CD14-positive monocyte (primary cell): ENCODE results near the gene STN1. TPM values are rescaled to one million over a fixed set of nuclear protein-coding genes. Genes with fewer than 3 reads are reported as not detected.

ENCODE experiments used
- DNase-seq, 3 donors: peaks; one replicate each; pipeline ENCODE4 v3.0.0-alpha.2; 2011 to 2022
- H2AFZ ChIP-seq: 2 replicates; pipeline ENCODE4 v1.6.0; 2012; ENCODE audit warnings: mild to moderate bottlenecking, low read depth, low read length, inconsistent platforms; ENCODE audit not compliant: insufficient read depth, poor library complexity, severe bottlenecking
- H3K27ac ChIP-seq, 2 donors: 1 replicate in 1 of 2; 2 replicates in 1 of 2; pipeline ENCODE4 v1.5.1; 2012 to 2013; ENCODE audit warnings: low read length in 2 of 2, control low read depth in 1 of 2, inconsistent platforms in 1 of 2, low read depth in 1 of 2, mild to moderate bottlenecking in 1 of 2
- H3K27me3 ChIP-seq, 2 donors: one replicate each; pipeline versions ENCODE4 v1.6.0 to v1.6.1; 2011 to 2013; ENCODE audit warnings: low read length in 2 of 2; ENCODE audit not compliant: control insufficient read depth in 2 of 2, insufficient read depth in 2 of 2
- H3K36me3 ChIP-seq, 2 donors: replicated peaks in 1 of 2; 1 replicate in 1 of 2; 2 replicates in 1 of 2; pipeline versions ENCODE4 v1.5.1 to v1.6.1; 2012 to 2013; ENCODE audit warnings: low read length in 2 of 2, control low read depth in 1 of 2, inconsistent platforms in 1 of 2, mild to moderate bottlenecking in 1 of 2; ENCODE audit not compliant: insufficient read depth in 2 of 2, control insufficient read depth in 1 of 2
- H3K4me1 ChIP-seq, 2 donors: 1 replicate in 1 of 2; 2 replicates in 1 of 2; pipeline versions ENCODE4 v1.5.1 to v1.6.1; 2012 to 2013; ENCODE audit warnings: low read length in 2 of 2, control low read depth in 1 of 2, inconsistent platforms in 1 of 2, mild to moderate bottlenecking in 1 of 2, moderate library complexity in 1 of 2; ENCODE audit not compliant: insufficient read depth in 2 of 2, control insufficient read depth in 1 of 2
- H3K4me2 ChIP-seq: replicated peaks from 2 replicates; pipeline ENCODE3; 2012; ENCODE audit warnings: low read length, moderate library complexity, mild to moderate bottlenecking; ENCODE audit not compliant: poor library complexity, severe bottlenecking; ENCODE audit errors: extremely low read depth
- H3K4me3 ChIP-seq, 3 experiments: fragments of 200-600 bp in 1 of 3; sonication (generic) in 1 of 3; replicated peaks in 1 of 3; 1 replicate in 2 of 3; 2 replicates in 1 of 3; pipeline ENCODE4 v1.5.1; 2011 to 2013; ENCODE audit warnings: low read length in 3 of 3, mild to moderate bottlenecking in 3 of 3, control low read depth in 2 of 3, low read depth in 2 of 3, inconsistent platforms in 1 of 3, moderate library complexity in 1 of 3
- H3K79me2 ChIP-seq: 2 replicates; pipeline ENCODE4 v1.6.0; 2012; ENCODE audit warnings: mild to moderate bottlenecking, control low read depth, inconsistent platforms, low read length, moderate library complexity; ENCODE audit not compliant: insufficient read depth
- H3K9ac ChIP-seq: 2 replicates; pipeline ENCODE4 v1.6.0; 2017; ENCODE audit warnings: low read length, mild to moderate bottlenecking; ENCODE audit not compliant: insufficient read depth, poor library complexity, severe bottlenecking
- H3K9me3 ChIP-seq, 2 donors: replicated peaks in 1 of 2; 1 replicate in 1 of 2; 2 replicates in 1 of 2; pipeline versions ENCODE4 v1.5.1 to v1.6.1; 2012 to 2013; ENCODE audit warnings: low read length in 2 of 2, control low read depth in 1 of 2; ENCODE audit not compliant: control insufficient read depth in 1 of 2, insufficient read depth in 1 of 2
- H4K20me1 ChIP-seq: 2 replicates; pipeline ENCODE4 v1.6.0; 2012; ENCODE audit warnings: mild to moderate bottlenecking, low read length, control low read depth, moderate library complexity; ENCODE audit not compliant: insufficient read depth
- H3K27ac Mint-ChIP-seq, 7 donors: one replicate each; pipeline ENCODE4 v1.8.0; 2020; ENCODE audit warnings: mild to moderate bottlenecking in 7 of 7, mixed read lengths in 7 of 7, moderate library complexity in 6 of 7, inconsistent platforms in 2 of 7
- H3K27me3 Mint-ChIP-seq, 3 donors: one replicate each; pipeline ENCODE4 v1.8.0; 2021 to 2022; ENCODE audit warnings: low read depth in 3 of 3, mild to moderate bottlenecking in 3 of 3, mixed read lengths in 3 of 3, moderate library complexity in 3 of 3, inconsistent platforms in 1 of 3
- H3K36me3 Mint-ChIP-seq, 2 donors: one replicate each; pipeline ENCODE4 v1.8.0; 2020; ENCODE audit warnings: mixed read lengths in 2 of 2, inconsistent platforms in 1 of 2, mild to moderate bottlenecking in 1 of 2
- H3K4me1 Mint-ChIP-seq: one replicate; pipeline ENCODE4 v1.8.0; 2020; ENCODE audit warnings: mild to moderate bottlenecking, mixed read lengths
- H3K4me3 Mint-ChIP-seq, 2 donors: one replicate each; pipeline ENCODE4 v1.8.0; 2020; ENCODE audit warnings: mild to moderate bottlenecking in 2 of 2, mixed read lengths in 2 of 2, moderate library complexity in 1 of 2
- H3K9me3 Mint-ChIP-seq, 7 donors: one replicate each; pipeline ENCODE4 v1.8.0; 2020 to 2022; ENCODE audit warnings: mixed read lengths in 7 of 7, mild to moderate bottlenecking in 6 of 7, moderate library complexity in 6 of 7, inconsistent platforms in 2 of 7
- WGBS: methylation state at CpG from one replicate; pipeline ENCODE4 v1.1.5; 2013; ENCODE audit warnings: missing lambda C conversion rate; ENCODE audit not compliant: insufficient coverage; 5-methylcytosine and 5-hydroxymethylcytosine counted together
- intact Hi-C, 2 donors: fragments of 100-400 bp; cut with micrococcal nuclease; formaldehyde crosslinking; loops; one replicate each; pipeline versions ENCODE4 v1.15.0 to v1.15.1; 2023
- polyA plus RNA-seq, 3 donors: library from polyadenylated mRNA; depleted of rRNA in 1 of 3; unstranded in 2 of 3; stranded (reverse) in 1 of 3; fragments of 300-500 nt in 2 of 3; fragments of >200 nt in 1 of 3; fragmentation: Illumina TruSeq in 2 of 3; gene quantifications; 1 replicate in 2 of 3; 2 replicates in 1 of 3; pipeline ENCODE4 v1.2.3, GENCODE V29; 2012 to 2021
- TF ChIP-seq, protein P1 (sequence below): fragments of 200-600 bp; IDR thresholded peaks from one replicate; pipeline ENCODE4 v1.8.0; 2022; ENCODE audit warnings: antibody characterized with exemption, mild to moderate bottlenecking

The STN1 gene
- polyA plus RNA-seq, 3 donors: 19.3 to 37.4 (median 35.9) TPM

DNA sequence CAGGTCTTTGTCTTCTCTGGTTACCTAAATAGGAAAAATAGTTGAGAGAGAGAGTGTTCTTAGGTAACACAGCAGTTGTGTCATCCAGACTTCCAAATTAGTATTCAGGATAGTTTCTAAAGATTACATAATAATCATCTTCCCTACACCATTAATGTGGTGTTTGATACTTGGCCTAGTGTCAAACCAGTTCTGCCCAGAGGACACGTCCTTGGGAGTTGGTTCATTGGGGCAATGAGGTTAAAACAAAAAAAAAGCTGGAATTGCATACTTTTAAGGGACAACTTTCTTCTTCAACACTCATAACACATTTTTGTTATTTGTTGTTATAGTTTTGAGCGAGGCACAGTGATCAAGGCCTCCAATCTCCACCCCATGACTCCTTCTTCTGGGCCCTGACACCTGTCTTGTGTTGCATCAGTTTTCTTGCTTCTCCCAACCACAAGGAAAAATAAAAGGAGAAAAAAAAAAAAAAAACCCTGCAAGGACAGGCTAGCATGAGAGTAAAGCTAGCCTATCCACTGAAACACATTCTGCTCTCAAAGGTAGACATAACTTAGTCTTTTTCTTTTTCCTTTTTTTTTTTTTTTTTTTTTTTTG lies 28.8 kb downstream of the STN1 start:
- Histone ChIP-seq H3K27ac (no peak overlapping the region), H2AFZ (peak overlapping the region; percentile 9), H3K9me3 (no peaks in the 10 kb centered on the region), H4K20me1 (no peaks in the 10 kb centered on the region), H3K4me3 (no peak overlapping the region), H3K4me2 (no peak overlapping the region), H3K79me2 (no peaks in the 10 kb centered on the region), H3K36me3 (peaks cover 44 to 81% of the 10 kb centered on the region in 2 donors), H3K9ac (no peak overlapping the region), H3K4me1 (peaks cover 7 to 18% of the 10 kb centered on the region in 2 donors), H3K27me3 (no peaks in the 10 kb centered on the region)
- H3K4me3 Mint-ChIP-seq: no peak overlapping the region
- no peaks in the 10 kb centered on the region for H3K9me3 Mint-ChIP-seq
- H3K4me1 Mint-ChIP-seq: peaks cover 21% of the 10 kb centered on the region
- intact Hi-C loops: loop anchor here in 1 of 2 donors (5.0 kb wide), 1 partner anchor 78 kb away; the partner anchor contains the start of gene SLK
- no peak for DNase-seq
- H3K36me3 Mint-ChIP-seq: peaks cover 58 to 65% of the 10 kb centered on the region in 2 donors
- WGBS: no CpG with 5 or more reads among the region's 2 CpGs
- TF ChIP-seq, protein P1, sequence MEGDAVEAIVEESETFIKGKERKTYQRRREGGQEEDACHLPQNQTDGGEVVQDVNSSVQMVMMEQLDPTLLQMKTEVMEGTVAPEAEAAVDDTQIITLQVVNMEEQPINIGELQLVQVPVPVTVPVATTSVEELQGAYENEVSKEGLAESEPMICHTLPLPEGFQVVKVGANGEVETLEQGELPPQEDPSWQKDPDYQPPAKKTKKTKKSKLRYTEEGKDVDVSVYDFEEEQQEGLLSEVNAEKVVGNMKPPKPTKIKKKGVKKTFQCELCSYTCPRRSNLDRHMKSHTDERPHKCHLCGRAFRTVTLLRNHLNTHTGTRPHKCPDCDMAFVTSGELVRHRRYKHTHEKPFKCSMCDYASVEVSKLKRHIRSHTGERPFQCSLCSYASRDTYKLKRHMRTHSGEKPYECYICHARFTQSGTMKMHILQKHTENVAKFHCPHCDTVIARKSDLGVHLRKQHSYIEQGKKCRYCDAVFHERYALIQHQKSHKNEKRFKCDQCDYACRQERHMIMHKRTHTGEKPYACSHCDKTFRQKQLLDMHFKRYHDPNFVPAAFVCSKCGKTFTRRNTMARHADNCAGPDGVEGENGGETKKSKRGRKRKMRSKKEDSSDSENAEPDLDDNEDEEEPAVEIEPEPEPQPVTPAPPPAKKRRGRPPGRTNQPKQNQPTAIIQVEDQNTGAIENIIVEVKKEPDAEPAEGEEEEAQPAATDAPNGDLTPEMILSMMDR: no peak
- peaks cover 0 to 2% (median 0%) of the 10 kb centered on the region in 3 donors for H3K27me3 Mint-ChIP-seq
- peak overlapping the region in 3 of 7 donors; percentile 54 to 85 (median 61) for H3K27ac Mint-ChIP-seq

DNA sequence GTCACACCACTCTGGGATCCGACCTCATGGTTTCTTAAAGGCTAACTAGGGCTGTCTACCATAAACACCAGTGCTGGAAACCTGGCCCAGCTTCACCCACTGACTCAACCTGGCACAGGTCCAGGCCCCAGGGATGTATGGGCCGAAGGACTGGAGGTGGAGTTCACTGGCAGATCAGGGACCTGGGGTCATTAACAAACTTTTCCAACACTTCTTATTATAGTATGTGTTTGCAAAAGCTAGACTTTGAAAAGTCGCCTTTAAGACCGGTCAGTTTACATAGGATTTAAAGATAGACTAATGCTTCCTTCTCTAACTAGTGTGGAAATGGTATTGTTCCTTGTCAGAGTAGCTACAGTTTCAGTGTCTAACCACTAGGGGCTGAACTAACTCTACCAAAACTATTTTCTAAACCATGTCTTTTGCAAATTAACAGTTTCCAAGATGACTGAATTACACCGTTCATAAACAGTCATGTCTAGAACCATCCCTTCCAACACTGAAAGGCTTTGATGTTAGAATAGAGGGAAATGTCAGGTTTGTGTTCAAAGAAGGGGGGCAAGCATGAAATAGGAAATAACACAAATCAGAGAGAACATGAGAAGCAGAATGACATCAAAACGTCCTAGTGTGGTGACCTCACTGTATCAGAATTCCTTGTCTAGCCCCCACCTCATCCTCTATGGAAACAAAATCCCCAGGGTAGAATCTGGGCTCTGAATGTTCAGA lies 29.7 kb downstream of the STN1 start:
- H4K20me1 ChIP-seq: no peaks in the 10 kb centered on the region
- Mint-ChIP-seq H3K4me1 (peaks cover 21% of the 10 kb centered on the region), H3K36me3 (peaks cover 55 to 61% of the 10 kb centered on the region in 2 donors), H3K27ac (peak overlapping the region in 3 of 7 donors; percentile 20 to 54 (median 45)), H3K27me3 (peaks cover 0 to 2% (median 0%) of the 10 kb centered on the region in 3 donors), H3K4me3 (no peak overlapping the region), H3K9me3 (no peaks in the 10 kb centered on the region)
- H3K27me3 ChIP-seq: no peaks in the 10 kb centered on the region
- no peak overlapping the region for H3K27ac ChIP-seq
- no peak overlapping the region for H3K4me2 ChIP-seq
- H3K79me2 ChIP-seq: no peaks in the 10 kb centered on the region
- no CpG with 5 or more reads among the region's 6 CpGs for WGBS
- H2AFZ ChIP-seq: peak overlapping the region; percentile 9
- TF ChIP-seq, protein P1: peak; percentile 83
- peaks cover 39 to 75% of the 10 kb centered on the region in 2 donors for H3K36me3 ChIP-seq
- H3K9me3 ChIP-seq: no peaks in the 10 kb centered on the region
- peak; percentile 47 to 66 (median 58) for DNase-seq
- no peak overlapping the region for H3K4me3 ChIP-seq
- intact Hi-C loops: loop anchor here in 1 of 2 donors (5.0 kb wide), 1 partner anchor 79 kb away; the partner anchor contains the start of gene SLK
- H3K9ac ChIP-seq: no peak overlapping the region
- H3K4me1 ChIP-seq: peaks cover 7 to 18% of the 10 kb centered on the region in 2 donors
